ENCODE results near the gene FKBP15. TPM values are rescaled to one million over a fixed set of nuclear protein-coding genes. Genes with fewer than 3 reads are reported as not detected.

Gene FKBP15
- total and polyA plus RNA-seq, 2 of the 13 experiments (the other 11 are each of a cell fraction or from before 2014, with no cell fraction given): 12.3 to 18.6 TPM

GRCh38 chr9:113150670-113151611 is 70.1 kb downstream of the FKBP15 start, which contains the start of gene SLC31A2 (continued):
- TF ChIP-seq NCOA1 (CRISPR knock-in tag; IDR thresholded peaks at IDR 0.05) (no peak), ZNF343 (CRISPR knock-in tag; IDR thresholded peaks at IDR 0.05) (no peak), AFF4 (CRISPR knock-in tag; IDR thresholded peaks at IDR 0.05) (no peak), AHDC1 (CRISPR knock-in tag; IDR thresholded peaks at IDR 0.05; ENCODE audit: borderline replicate concordance) (no peak), HIC2 (CRISPR knock-in tag; IDR thresholded peaks at IDR 0.05; ENCODE audit: low read depth) (no peak), HCFC1 (IDR thresholded peaks at IDR 0.05; ENCODE audit: low read depth, low read length) (peak; percentile 86), KAT7 (CRISPR knock-in tag; IDR thresholded peaks at IDR 0.05; ENCODE audit: borderline replicate concordance) (no peak), ZNF619 (CRISPR knock-in tag; IDR thresholded peaks at IDR 0.05) (0 out of 2 replicates have a peak, but pooled peaks have one; percentile 44), NR1H2 (CRISPR knock-in tag; IDR thresholded peaks at IDR 0.05; ENCODE audit: borderline replicate concordance, low read depth) (no peak), GFI1 (CRISPR knock-in tag; IDR thresholded peaks at IDR 0.05; ENCODE audit: borderline replicate concordance) (0 out of 2 replicates have a peak, but pooled peaks have one; percentile 21), ZNF510 (CRISPR knock-in tag; IDR thresholded peaks at IDR 0.05; ENCODE audit: low read depth) (no peak), ZNF20 (CRISPR knock-in tag; IDR thresholded peaks at IDR 0.05) (no peak), MEF2D (CRISPR knock-in tag; IDR thresholded peaks at IDR 0.05) (no peak), CC2D1A (CRISPR knock-in tag; IDR thresholded peaks at IDR 0.05) (no peak), CBX2 (IDR thresholded peaks at IDR 0.05; ENCODE audit: low read depth, low read length) (no peak), CBX2 (CRISPR knock-in tag; IDR thresholded peaks at IDR 0.05; ENCODE audit: low read depth) (no peak), SUZ12 (IDR thresholded peaks at IDR 0.05; ENCODE audit: low read depth, low read length) (peak; percentile 58; the same call in 1 of the 2 replicates)

Data from HepG2 (cell line).